H9 (cell line): Measurements from ENCODE around the gene TEC. TPM values are rescaled to one million over a fixed set of nuclear protein-coding genes. Genes with fewer than 3 reads are reported as not detected.

Source experiments
- DNase-seq: peaks from one replicate; pipeline ENCODE4 v3.0.0-alpha.2; 2017
- H2AFZ ChIP-seq: one replicate; pipeline ENCODE4 v1.6.1; 2013; ENCODE audit warnings: mild to moderate bottlenecking, low read length, control low read depth, moderate library complexity
- H2AK5ac ChIP-seq: 2 replicates; pipeline ENCODE4 v1.6.1; 2013; ENCODE audit warnings: low read length, control low read depth, mixed read lengths; ENCODE audit not compliant: insufficient read length
- H2BK120ac ChIP-seq: one replicate; pipeline ENCODE4 v1.6.1; 2013; ENCODE audit warnings: low read depth, mild to moderate bottlenecking, low read length, control low read depth, inconsistent platforms; ENCODE audit not compliant: poor library complexity, severe bottlenecking
- H2BK12ac ChIP-seq: 2 replicates; pipeline ENCODE4 v1.6.1; 2013; ENCODE audit warnings: low read length, control low read depth, mixed read lengths, low read depth; ENCODE audit not compliant: insufficient read length
- H2BK15ac ChIP-seq: 2 replicates; pipeline ENCODE4 v1.6.1; 2013; ENCODE audit warnings: low read depth, low read length, control low read depth
- H2BK20ac ChIP-seq: one replicate; pipeline ENCODE4 v1.6.1; 2013; ENCODE audit warnings: low read depth, mild to moderate bottlenecking, low read length, control low read depth, inconsistent platforms; ENCODE audit not compliant: poor library complexity, severe bottlenecking
- H2BK5ac ChIP-seq: 2 replicates; pipeline ENCODE4 v1.6.1; 2013; ENCODE audit warnings: low read length, control low read depth, mixed read lengths; ENCODE audit not compliant: insufficient read length
- H3K14ac ChIP-seq: 2 replicates; pipeline ENCODE4 v1.6.1; 2013; ENCODE audit warnings: low read length, control low read depth; ENCODE audit not compliant: insufficient read depth
- H3K18ac ChIP-seq: 2 replicates; pipeline ENCODE4 v1.6.1; 2013; ENCODE audit warnings: low read depth, mild to moderate bottlenecking, mixed read lengths, low read length, control low read depth; ENCODE audit not compliant: insufficient read length
- H3K23ac ChIP-seq: 2 replicates; pipeline ENCODE4 v1.6.1; 2013; ENCODE audit warnings: low read length, control low read depth, mixed read lengths, low read depth; ENCODE audit not compliant: insufficient read length
- H3K23me2 ChIP-seq: 2 replicates; pipeline ENCODE4 v1.6.1; 2013; ENCODE audit warnings: low read depth, mild to moderate bottlenecking, mixed read lengths, low read length, control low read depth; ENCODE audit not compliant: insufficient read length, poor library complexity, severe bottlenecking
- H3K27ac ChIP-seq: 2 replicates; pipeline ENCODE4 v1.5.1; 2013; ENCODE audit warnings: low read length, control low read depth, mixed read lengths, low read depth; ENCODE audit not compliant: insufficient read length
- H3K27me3 ChIP-seq: 2 replicates; pipeline ENCODE4 v1.6.1; 2013; ENCODE audit warnings: low read length, control low read depth, inconsistent platforms; ENCODE audit not compliant: insufficient read depth
- H3K4ac ChIP-seq: 2 replicates; pipeline ENCODE4 v1.6.1; 2013; ENCODE audit warnings: low read depth, mild to moderate bottlenecking, control low read depth, inconsistent platforms, low read length, moderate library complexity
- H3K4me1 ChIP-seq: 2 replicates; pipeline ENCODE4 v1.6.1; 2013; ENCODE audit warnings: low read length, control low read depth, inconsistent platforms; ENCODE audit not compliant: insufficient read depth
- H3K4me2 ChIP-seq: 2 replicates; pipeline ENCODE4 v1.6.1; 2013; ENCODE audit warnings: low read length, control low read depth, mixed read lengths; ENCODE audit not compliant: insufficient read length, insufficient read depth
- H3K56ac ChIP-seq: 2 replicates; pipeline ENCODE4 v1.6.1; 2013; ENCODE audit warnings: low read depth, mild to moderate bottlenecking, mixed read lengths, low read length, control low read depth; ENCODE audit not compliant: insufficient read length
- H3K79me1 ChIP-seq: 2 replicates; pipeline ENCODE4 v1.6.1; 2013; ENCODE audit warnings: low read depth, mild to moderate bottlenecking, moderate library complexity, low read length, control low read depth, inconsistent platforms; ENCODE audit not compliant: insufficient read depth, poor library complexity, severe bottlenecking
- H3K79me2 ChIP-seq: 2 replicates; pipeline ENCODE4 v1.6.1; 2013; ENCODE audit warnings: low read length, control low read depth, inconsistent platforms; ENCODE audit not compliant: insufficient read depth
- H3K9ac ChIP-seq: 2 replicates; pipeline ENCODE4 v1.6.1; 2013; ENCODE audit warnings: low read length, control low read depth, mixed read lengths; ENCODE audit not compliant: insufficient read length; ENCODE audit errors: extremely low read depth
- H3K9me3 ChIP-seq: one replicate; pipeline ENCODE4 v1.6.1; 2013; ENCODE audit warnings: low read depth, low read length, inconsistent platforms; ENCODE audit not compliant: control insufficient read depth
- H3T11ph ChIP-seq: one replicate; pipeline ENCODE4 v1.6.1; 2013; ENCODE audit warnings: mild to moderate bottlenecking, low read length, control low read depth, inconsistent platforms
- H4K20me1 ChIP-seq: one replicate; pipeline ENCODE4 v1.6.1; 2013; ENCODE audit not compliant: control insufficient read depth, insufficient read length, insufficient read depth
- H4K5ac ChIP-seq: 2 replicates; pipeline ENCODE4 v1.6.1; 2013; ENCODE audit warnings: low read depth, mild to moderate bottlenecking, mixed read lengths, low read length, control low read depth; ENCODE audit not compliant: insufficient read length
- H4K8ac ChIP-seq: replicated peaks from 2 replicates; pipeline ENCODE4 v1.6.1; 2013; ENCODE audit warnings: low read length, control low read depth, mixed read lengths, low read depth; ENCODE audit not compliant: insufficient read length
- H4K91ac ChIP-seq: 2 replicates; pipeline ENCODE4 v1.6.1; 2013; ENCODE audit warnings: low read depth, mild to moderate bottlenecking, moderate library complexity, mixed read lengths, low read length, control low read depth; ENCODE audit not compliant: insufficient read length
- H3K27ac Mint-ChIP-seq, 3 experiments: 2 replicates in 2 of 3; 3 replicates in 1 of 3; pipeline ENCODE4 v1.8.0; 2020 to 2021; ENCODE audit warnings: mixed read lengths in 3 of 3, mild to moderate bottlenecking in 1 of 3, moderate library complexity in 1 of 3
- H3K27me3 Mint-ChIP-seq: 2 replicates; pipeline ENCODE4 v1.8.0; 2021; ENCODE audit warnings: low read depth, mild to moderate bottlenecking, moderate library complexity, mixed read lengths
- H3K36me3 Mint-ChIP-seq, 3 experiments: 2 replicates in 2 of 3; 3 replicates in 1 of 3; pipeline ENCODE4 v1.8.0; 2020 to 2021; ENCODE audit warnings: low read depth in 3 of 3, mixed read lengths in 3 of 3; ENCODE audit not compliant: insufficient read depth in 1 of 3
- H3K4me1 Mint-ChIP-seq, 2 experiments: 2 replicates each; pipeline ENCODE4 v1.8.0; 2020; ENCODE audit warnings: mixed read lengths in 2 of 2
- H3K4me3 Mint-ChIP-seq, 2 experiments: 2 replicates in 1 of 2; 3 replicates in 1 of 2; pipeline ENCODE4 v1.8.0; 2020 to 2021; ENCODE audit warnings: mild to moderate bottlenecking in 2 of 2, mixed read lengths in 2 of 2, moderate library complexity in 1 of 2
- H3K9me3 Mint-ChIP-seq, 2 experiments: 2 replicates in 1 of 2; 3 replicates in 1 of 2; pipeline ENCODE4 v1.8.0; 2020; ENCODE audit warnings: mild to moderate bottlenecking in 2 of 2, mixed read lengths in 2 of 2, moderate library complexity in 1 of 2
- WGBS: extraction: QIAGEN DNeasy Blood & Tissue Kit; methylation state at CpG from one replicate; pipeline ENCODE4 v1.1.7; 2013; ENCODE audit warnings: missing lambda C conversion rate, low lambda C conversion rate, mixed read lengths; ENCODE audit not compliant: insufficient read length; ENCODE audit errors: extremely low coverage; 5-methylcytosine and 5-hydroxymethylcytosine counted together
- total RNA-seq: library from RNA; stranded (reverse); gene quantifications from 2 replicates; pipeline ENCODE4 v1.2.1, GENCODE V29; 2021
- TF ChIP-seq, protein P1 (sequence below): fragments of 200-600 bp; sonication (generic); conservative IDR thresholded peaks from 3 replicates; pipeline ENCODE4 v1.8.0; 2021; ENCODE audit warnings: antibody characterized with exemption, mild to moderate bottlenecking

TEC gene
- total RNA-seq, 1 experiment from 2014 or later, result 1.8 TPM

DNA sequence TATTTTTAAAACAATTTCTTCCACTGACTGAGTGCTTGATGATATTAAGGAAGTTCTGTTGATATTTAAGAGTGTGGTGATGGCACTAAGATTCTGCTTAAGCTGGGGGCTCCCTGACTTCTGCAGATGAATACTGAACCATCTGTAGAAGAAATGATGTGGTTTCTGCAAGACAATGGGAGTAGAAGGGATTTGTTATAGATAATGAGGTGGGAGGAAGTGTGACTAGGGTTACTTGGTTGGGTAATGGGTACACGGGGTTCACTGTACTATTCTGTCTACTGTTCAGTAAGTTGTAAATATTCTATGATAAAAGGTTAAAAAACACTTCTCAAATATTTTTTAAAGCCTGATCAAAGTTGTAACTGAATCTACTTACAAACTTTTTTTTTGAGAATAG lies 74.7 kb downstream of the TEC start:
- no peak overlapping the region for H3K4me2 ChIP-seq
- no peak overlapping the region for H2BK20ac ChIP-seq
- TF ChIP-seq, protein P1, sequence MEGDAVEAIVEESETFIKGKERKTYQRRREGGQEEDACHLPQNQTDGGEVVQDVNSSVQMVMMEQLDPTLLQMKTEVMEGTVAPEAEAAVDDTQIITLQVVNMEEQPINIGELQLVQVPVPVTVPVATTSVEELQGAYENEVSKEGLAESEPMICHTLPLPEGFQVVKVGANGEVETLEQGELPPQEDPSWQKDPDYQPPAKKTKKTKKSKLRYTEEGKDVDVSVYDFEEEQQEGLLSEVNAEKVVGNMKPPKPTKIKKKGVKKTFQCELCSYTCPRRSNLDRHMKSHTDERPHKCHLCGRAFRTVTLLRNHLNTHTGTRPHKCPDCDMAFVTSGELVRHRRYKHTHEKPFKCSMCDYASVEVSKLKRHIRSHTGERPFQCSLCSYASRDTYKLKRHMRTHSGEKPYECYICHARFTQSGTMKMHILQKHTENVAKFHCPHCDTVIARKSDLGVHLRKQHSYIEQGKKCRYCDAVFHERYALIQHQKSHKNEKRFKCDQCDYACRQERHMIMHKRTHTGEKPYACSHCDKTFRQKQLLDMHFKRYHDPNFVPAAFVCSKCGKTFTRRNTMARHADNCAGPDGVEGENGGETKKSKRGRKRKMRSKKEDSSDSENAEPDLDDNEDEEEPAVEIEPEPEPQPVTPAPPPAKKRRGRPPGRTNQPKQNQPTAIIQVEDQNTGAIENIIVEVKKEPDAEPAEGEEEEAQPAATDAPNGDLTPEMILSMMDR, result no peak

More for the DNA sequence above, 74.7 kb downstream of the TEC start:
- H3K18ac ChIP-seq, result no peak overlapping the region
- H2BK120ac ChIP-seq, result no peak overlapping the region
- DNase-seq, result no peak
- H3K9ac ChIP-seq, result no peak overlapping the region
- no peaks in the 10 kb centered on the region for H4K20me1 ChIP-seq
- H3K27ac ChIP-seq, result no peak overlapping the region
- H3K14ac ChIP-seq, result no peak overlapping the region
- no peak overlapping the region for H4K8ac ChIP-seq
- no CpG with 5 or more reads among the region's 1 CpG for WGBS
- no peak overlapping the region for H3K4ac ChIP-seq
- H3K27me3 ChIP-seq, result no peaks in the 10 kb centered on the region
- H2BK5ac ChIP-seq, result no peak overlapping the region
- no peak overlapping the region for H4K5ac ChIP-seq
- H2AFZ ChIP-seq, result no peak overlapping the region
- H4K91ac ChIP-seq, result no peak overlapping the region
- no peak overlapping the region for H3T11ph ChIP-seq
- no peaks in the 10 kb centered on the region for H3K36me3 Mint-ChIP-seq
- H3K27ac Mint-ChIP-seq, result no peak overlapping the region
- H3K79me1 ChIP-seq, result no peaks in the 10 kb centered on the region
- no peaks in the 10 kb centered on the region for H3K9me3 Mint-ChIP-seq
- no peak overlapping the region for H3K56ac ChIP-seq
- H3K9me3 ChIP-seq, result no peaks in the 10 kb centered on the region
- H3K79me2 ChIP-seq, result no peaks in the 10 kb centered on the region
- no peak overlapping the region for H3K4me3 Mint-ChIP-seq
- H2AK5ac ChIP-seq, result no peak overlapping the region
- H2BK12ac ChIP-seq, result no peak overlapping the region
- no peaks in the 10 kb centered on the region; the same call in 1 of the 2 replicates for H3K4me1 ChIP-seq
- H2BK15ac ChIP-seq, result no peak overlapping the region
- no peak overlapping the region for H3K23ac ChIP-seq
- peaks cover 6 to 8% of the 10 kb centered on the region in 2 experiments for H3K4me1 Mint-ChIP-seq
- no peaks in the 10 kb centered on the region for H3K23me2 ChIP-seq
- H3K27me3 Mint-ChIP-seq, result no peaks in the 10 kb centered on the region
